NCI-H1436 treated with DMSO at 0.1 percent for 48 hours (cell line): Measurements from ENCODE around the gene TLL1.

ENCODE experiments used
- DNase-seq: peaks from one replicate; lab custom pipeline; 2025; lab: John Stamatoyannopoulos, UW

Gene TLL1

DNA sequence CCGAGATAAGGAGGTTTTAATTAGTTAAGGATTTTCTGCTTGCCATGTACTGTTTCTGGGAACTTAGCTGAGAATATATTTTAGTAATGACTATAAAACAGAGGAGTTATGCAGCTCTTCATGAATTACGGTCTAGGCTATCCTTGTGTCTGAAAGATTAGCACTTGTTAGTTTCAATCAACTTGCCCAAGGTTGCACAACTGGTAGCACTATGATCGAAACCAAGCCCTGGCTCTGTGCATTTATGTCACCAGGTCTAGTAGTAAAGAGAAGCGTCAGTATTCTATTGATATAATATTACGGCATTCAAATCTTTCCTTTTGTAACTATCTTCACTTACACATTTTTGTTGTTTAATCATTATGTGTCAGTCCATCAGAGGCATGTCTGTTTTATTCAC is 176.0 kb downstream of the TLL1 start:
- no peak for DNase-seq

DNA sequence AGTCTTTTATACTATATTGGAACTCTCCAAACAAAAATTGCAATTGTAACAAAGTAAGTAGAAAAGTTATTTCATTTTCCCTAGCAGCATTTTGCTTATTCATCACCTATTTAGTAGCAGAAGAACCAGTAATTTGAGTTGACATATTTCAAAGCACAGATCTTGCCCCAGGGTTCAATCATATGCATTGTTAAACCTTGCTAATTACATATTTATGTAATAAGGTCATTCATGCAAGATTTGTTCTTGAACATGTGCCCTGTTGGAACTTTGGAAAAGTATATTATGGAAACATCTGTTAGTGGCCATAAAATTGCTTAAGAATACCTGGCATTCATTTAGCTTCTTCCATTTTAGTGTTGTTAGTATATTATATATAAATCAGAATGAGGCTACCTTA is 191.7 kb downstream of the TLL1 start:
- DNase-seq, result no peak

DNA sequence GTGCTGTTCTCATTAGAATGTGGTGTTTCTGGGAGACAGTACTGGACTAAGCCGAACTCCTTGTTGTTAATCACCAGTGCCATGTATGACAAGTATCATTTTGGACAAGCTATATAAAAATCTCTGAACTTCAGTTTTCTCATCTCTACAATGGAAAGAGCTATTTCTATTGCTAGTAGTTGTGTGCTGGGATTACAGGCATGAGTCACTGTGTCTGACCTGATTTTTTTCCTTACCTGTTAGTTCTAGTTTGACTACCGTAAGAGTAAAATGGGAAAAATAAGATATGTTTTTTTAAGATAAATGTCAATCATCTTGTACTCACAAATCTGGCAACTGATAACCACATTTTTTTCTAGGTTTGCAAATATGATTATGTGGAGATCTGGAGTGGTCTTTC is 192.3 kb downstream of the TLL1 start:
- DNase-seq, result no peak

DNA sequence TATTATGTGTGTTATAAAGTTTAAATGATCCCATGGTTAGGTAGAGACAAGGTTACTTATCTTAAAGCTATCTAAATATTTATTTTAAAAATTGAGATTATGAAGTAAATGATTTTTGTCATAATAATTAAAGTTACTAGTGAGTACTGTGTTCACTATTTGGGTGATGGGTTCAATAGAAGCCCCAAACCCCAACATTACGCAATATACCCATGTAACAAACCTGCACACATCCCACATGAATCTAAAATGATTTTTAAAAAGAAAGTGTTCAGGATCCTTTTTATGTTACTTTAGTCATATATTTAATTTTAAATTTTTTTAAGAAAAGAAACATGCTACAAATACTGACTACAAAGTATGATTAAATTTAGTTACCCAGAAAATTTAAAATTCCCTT is 193.9 kb downstream of the TLL1 start:
- no peak for DNase-seq

DNA sequence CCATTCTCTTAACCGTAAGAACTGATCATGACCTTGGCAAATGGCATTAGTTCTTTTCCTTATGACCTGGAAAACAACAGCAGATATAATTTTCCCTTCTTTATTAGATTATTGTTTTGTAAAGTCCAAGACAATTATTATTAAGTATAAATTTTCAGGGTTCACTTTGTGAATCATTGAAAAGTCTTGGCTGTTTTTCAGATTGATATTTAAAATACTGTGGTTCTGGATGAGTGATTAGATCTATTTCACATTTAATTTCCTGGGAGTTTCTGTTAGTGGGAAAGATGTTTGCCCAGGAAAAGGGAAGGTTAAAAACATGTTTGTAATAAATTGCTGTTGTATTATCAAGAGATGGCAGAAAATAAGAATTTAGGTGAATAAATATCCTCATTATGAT is 194.9 kb downstream of the TLL1 start:
- DNase-seq, result no peak

DNA sequence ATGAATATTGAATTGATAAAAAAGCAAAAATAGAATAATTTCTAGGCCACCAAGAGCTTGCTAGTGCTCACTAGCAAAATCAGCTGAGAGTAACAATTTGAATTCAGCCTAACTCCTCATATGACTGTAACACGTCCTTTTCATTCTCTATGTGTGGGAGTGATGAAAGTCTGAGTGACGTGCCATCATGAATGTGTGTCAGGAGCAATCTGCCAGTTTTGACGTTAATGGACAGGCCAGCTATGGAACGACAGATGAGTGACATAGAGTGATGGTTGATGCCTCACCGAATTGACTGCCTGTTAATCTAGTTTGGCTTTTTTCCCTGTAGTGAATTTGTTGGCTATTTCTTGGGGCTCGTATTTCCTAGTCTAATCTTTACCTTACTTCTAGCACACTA is 200.7 kb downstream of the TLL1 start:
- no peak for DNase-seq

DNA sequence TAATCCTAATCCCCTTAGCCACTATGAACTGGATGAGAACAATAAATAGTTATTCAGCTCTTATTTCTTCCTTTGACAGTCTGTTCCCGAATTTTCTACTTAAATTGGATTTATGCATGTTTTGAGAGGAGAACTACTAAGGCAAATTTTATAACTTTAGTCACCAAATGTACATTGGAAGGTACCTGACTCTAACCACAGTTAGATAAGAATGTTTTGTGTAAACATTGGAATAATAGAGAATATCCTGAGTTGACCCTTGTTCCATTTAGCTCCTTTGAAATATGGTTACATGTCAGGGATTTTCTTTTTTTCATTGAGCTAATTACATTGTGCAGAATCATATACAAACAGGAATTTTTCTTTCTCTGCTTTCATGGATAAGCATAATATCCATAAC is 202.6 kb downstream of the TLL1 start:
- no peak for DNase-seq

DNA sequence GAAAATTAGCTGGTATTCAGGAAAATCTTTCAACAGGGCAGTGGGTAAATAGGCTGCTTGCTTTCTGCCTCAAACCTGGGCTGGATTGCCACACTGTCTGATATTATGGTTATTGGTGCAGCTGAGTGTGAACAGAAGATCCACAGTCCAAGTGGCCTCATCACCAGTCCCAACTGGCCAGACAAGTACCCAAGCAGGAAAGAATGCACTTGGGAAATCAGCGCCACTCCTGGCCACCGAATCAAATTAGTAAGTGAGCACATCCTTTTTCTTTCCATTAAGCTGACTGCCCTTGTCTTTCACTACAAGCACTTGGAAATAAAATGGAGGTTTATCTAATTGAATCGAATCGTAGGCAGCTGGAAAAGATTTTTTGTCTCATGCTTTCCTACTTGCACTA is 204.7 kb downstream of the TLL1 start:
- DNase-seq, result no peak

DNA sequence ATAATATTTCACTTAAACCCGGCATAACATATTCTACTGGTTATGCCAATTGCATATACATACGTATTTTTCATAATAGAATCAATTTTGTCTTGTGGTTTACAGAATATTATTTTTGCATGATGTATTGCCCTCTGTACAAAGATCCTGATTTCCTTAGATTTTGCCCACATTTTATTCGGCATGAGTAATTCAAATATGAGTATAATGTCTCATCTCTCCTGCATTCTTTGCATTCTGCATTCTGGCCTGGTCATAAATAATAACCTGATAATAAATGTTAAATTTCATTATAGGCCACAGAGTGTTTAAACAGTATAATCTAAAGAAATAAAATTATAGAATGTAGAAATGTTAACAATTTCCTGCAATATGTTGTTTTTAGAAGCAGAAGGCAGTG is 205.3 kb downstream of the TLL1 start:
- DNase-seq, result no peak

DNA sequence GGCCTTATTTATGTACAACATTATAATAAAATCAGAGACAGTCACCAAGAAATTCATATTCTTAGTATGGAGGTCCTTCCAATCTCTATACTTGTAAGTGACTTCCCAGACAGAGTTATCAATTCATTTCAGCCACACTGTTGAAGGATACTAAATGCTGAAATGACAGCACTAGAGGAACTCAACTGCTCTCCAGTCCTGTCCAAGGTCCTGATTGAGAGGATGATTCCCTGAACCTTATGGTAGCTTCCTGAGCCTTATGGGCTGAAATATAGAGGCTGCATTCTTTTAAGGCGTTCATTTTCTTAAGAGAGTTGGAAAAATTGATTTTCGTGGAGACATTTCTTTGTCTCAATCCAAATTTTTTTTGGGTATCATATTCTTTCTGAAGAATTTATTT is 205.9 kb downstream of the TLL1 start:
- no peak for DNase-seq

DNA sequence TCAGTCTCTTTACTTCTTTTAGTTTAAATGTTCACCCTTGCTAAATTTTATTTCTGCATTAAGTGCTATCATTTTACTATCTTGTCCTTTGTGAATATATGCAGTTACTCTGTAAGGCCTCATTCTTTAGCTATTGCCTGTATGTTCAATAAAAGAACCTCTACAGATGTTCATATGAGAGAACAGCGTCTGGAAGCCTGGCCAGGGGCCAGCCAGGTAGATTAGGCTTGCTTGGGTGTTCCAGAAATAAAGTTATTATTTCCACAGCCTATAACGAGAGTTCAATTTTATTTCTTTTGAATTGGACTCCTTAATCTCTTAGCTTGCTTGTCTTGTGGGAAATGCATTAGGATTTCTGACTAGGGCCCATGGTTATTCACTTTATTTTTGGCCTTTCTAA is 214.5 kb downstream of the TLL1 start:
- DNase-seq, result no peak

DNA sequence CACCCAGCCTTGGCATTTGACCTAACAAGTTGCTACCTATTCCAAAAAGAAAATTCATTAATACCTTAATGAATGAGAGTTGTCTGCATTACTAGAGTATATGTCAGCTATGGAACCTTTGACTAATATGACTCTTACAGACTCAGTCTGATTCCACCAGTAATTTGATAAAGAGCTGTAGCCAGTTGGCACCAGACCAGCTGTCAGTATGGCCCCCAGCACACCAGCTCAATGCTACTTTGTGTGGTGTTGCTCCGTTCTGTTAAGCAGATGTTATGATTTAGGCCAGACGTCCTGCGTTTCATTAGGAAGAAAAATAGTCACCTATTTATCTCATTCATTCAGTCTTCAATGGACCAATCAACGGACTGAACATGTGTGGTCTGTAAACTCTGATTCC is 215.5 kb downstream of the TLL1 start:
- DNase-seq, result no peak

DNA sequence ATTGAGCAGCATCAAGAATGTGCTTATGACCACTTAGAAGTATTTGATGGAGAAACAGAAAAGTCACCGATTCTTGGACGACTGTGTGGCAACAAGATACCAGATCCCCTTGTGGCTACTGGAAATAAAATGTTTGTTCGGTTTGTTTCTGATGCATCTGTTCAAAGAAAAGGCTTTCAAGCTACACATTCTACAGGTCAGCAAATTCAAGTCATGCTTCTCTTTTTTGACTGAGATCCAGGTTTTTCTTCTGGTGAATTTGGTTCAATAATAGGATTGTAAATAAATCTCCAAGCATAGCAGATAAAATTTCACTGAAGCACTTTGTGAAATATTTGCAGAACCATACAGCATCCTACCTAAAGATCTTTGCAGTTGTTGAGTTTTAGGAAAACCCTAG is 218.1 kb downstream of the TLL1 start:
- no peak for DNase-seq

DNA sequence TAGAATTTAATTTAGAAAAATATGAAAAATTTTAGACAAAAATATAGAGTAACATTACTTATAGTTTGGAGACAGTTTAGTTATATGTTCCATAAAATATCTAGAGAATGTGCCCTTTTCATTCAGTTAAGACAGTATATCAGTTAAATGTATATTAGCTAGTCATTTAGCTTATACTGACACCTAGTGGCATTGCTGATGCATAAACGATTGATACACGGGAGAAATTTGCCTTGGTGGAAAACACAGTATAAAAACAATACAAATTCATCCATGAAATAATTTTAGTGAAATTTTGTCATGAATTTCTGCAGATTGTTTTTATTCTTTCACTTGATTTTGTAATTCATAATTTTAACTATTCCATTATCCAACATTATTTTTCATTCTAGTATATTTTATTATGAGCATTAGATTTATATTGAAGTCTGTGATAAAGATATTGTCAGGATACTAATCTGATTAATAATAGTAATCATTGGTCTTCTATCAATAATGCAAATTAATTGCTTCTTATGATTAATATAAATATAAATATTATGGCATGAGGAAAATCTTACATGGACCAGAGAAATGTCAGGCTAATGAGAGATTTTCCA is 219.0 kb downstream of the TLL1 start:
- DNase-seq, result peak; percentile 22

DNA sequence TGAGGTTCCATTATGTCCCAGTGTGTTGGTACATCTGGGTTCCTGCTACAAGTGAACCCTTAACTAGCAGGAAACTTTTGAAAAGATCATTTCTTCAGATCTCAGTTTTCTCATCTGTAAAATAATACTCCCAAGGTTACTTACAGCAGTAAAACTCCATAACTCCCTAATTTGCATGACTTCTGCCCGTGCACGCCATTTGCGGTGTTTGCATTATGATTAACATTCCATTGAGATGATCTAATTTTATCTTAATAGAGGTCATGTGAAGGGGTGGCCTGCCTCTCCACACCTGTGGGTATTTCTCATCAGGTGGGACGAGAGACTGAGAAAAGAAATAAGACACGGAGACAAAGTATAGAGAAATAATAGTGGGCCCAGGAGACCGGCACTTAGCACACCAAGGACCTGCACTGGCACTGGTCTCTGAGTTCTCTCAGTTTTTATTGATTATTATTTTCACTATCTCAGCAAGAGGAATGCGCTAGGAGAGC is 219.8 kb downstream of the TLL1 start:
- DNase-seq, result no peak

DNA sequence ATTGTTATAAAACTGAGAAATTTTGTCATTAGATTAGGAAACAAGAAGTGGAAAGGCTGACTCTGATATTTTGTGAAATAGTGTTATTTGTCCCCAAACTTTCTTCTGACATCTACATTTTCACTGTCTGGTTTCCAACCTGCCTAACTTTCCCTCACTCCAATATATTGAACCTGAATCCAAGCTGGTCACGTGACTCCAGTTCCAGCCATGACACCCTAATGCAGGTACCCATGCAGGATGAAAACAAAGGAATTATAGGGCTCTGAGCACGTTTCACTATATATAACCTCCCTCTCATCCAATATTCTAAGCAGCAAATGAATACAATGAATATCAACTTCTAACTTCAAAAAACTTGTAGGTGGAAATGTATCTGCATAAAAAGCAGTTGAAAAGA is 231.6 kb downstream of the TLL1 start:
- no peak for DNase-seq

DNA sequence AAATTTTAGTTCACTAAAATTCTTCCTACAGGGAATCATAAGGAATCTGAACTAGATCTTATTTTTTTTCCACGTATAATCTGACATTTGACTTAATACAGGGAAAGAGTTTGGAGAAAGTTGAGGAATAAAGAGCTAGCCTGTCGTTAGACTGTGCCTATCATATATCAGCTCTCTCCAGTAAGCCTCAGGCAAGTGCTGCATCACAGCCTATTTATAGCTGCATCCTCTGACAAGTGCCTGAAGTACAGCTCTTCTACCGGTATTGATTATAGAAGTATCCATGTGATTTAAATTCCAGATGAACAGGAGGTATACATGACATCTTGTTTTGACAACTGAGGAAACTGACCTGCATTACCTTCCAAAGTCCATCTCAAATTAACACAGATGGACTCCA is 248.9 kb downstream of the TLL1 start:
- no peak for DNase-seq

DNA sequence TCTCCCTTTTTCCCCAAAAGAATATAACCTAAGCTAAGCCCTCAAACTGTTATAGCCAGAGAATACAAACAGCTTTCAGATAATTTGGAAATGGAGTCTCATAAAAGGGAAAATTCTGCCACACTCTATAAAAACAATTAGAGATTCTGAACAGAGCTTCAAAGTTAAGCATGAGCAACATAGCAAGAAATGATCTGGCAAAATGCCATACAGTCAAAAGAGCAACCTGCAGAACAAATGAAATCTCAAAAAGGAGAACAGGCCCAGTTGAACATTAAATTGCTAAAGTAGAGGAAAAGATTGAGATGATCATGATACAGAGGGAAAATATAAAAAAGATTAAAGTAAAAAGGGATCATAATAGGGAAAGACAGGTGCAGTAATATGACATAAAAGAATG is 250.5 kb downstream of the TLL1 start:
- no peak for DNase-seq

DNA sequence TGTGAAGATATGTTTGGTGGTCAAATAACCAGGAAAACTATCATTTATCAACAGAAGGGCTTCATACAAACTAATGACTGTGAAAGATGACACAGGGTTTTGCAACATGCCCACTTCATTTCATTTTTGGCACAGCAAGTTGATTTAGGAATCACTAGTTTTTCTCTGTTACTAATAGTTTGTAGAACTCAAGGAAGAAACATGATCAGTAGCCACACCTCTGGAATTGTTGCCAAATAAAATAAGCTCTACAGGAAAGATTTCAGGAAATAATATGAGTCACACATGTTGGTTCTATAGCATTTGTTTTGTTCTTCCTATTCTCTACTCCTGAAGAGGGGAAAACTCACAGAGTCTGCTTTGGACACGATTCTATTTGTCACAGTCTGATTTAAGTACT is 255.4 kb downstream of the TLL1 start:
- DNase-seq, result no peak

DNA sequence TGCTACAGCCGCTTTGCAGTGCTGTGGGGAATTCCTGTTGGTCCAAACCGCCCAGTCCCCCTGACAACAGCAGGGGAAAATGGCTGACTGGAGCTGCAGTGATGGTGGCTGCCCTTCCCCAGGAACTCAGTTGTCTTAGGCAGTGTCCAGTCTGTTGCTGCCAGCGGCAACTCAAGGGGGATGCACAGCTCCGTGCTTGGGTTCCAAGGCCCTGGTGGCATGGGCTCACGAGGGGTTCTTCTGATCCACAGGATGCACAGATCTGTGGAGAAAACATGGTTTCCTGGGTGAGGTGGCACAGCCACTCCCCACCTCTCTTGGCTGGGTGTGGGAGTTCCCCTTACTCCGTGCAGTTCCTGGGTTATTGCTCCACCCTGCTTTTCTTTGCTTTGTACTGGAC is 261.2 kb downstream of the TLL1 start:
- no peak for DNase-seq

DNA sequence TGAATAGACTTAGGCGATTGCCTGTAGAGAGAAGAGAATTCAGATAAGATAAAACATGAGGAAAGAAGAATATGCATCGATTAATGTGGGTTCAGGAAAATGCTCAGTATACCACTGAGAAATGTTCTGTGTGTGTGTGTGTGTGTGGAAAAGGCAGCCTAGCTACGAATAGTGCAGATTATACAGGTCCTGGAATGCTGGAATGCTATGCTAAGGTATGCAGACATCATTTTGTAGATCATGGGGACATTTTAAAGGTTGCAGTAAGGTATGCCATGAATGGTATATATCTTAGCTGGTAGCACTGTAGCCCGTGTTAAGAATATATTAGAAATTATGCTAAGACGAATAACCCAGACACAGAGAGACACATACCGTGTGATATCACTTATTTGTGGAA is 267.9 kb downstream of the TLL1 start:
- no peak for DNase-seq

DNA sequence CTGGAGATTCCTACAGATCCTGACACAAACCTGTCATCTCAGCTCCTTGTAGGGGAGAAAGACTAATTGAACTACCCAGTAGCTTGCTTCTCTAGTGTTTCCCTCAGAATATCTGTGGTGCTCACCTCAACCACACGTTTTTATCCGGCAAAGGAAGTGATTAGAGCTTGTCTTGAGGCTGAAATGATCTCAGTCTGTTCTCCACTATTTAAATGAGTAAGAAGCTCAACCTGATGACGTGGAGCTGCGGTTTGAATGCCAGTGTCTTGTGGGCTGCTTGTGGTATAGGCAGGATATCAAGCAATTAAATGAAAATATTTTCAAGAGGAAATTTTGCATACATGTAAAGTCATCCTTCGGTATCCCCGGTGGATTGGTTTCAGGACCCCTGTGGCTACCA is 270.2 kb downstream of the TLL1 start:
- DNase-seq, result no peak

DNA sequence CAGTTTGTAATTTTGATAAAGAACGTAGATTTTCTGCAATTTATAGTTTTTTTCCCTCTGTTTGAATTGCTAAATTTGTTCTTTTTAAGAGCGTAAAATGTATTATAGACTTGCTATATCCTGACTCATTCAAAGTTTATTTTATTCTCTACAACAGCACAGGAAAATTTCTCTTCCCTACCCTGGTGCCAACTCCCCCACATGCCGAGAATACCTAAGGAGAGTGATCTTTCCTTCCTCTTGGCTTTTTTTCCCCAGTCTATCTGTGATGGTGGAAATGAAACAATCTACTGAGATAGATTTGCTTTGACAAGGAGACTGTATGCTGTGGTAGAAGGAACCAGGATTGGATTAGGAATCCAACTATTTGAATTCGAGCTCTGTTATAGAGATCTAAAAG is 271.6 kb downstream of the TLL1 start:
- no peak for DNase-seq

DNA sequence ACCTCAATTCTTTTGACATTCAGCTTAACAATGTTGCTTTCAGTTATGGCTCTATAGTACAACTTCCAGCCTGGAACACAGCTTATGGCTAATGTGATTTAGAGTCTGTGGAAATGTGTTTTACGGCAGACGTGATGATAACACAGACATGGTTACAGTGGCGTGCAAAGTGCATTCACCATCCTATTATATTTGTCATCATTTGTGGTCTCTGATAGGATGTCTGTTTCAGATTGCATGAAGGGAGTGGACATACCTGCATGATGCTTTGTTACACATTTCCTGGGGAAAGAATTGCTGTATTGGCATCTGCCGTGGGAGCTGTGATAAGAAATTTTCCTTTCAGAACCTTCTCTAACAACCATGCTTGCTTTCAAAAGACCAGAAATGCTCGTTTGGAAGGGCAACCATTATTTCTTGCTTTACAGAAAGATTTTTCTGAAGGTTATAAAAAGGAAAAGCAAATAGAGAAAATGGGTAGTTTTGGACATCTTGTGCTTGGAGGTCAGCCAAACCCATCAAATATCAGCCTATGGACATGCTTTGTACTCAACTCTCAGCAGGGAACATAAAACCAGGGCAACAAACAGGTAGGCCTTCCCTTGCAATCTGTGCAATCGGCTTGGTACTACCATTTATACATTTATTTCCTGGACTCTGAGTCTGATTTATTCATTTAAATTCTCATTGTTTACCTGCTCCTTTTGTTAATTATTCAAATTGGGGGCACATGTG is 273.9 kb downstream of the TLL1 start:
- no peak for DNase-seq
